Measurements from ENCODE around the gene HOXB1. TPM values are rescaled to one million over a fixed set of nuclear protein-coding genes. Genes with fewer than 3 reads are reported as not detected.

Gene HOXB1
- total RNA-seq, 2 donors from 2014 or later, result not detected

DNA sequence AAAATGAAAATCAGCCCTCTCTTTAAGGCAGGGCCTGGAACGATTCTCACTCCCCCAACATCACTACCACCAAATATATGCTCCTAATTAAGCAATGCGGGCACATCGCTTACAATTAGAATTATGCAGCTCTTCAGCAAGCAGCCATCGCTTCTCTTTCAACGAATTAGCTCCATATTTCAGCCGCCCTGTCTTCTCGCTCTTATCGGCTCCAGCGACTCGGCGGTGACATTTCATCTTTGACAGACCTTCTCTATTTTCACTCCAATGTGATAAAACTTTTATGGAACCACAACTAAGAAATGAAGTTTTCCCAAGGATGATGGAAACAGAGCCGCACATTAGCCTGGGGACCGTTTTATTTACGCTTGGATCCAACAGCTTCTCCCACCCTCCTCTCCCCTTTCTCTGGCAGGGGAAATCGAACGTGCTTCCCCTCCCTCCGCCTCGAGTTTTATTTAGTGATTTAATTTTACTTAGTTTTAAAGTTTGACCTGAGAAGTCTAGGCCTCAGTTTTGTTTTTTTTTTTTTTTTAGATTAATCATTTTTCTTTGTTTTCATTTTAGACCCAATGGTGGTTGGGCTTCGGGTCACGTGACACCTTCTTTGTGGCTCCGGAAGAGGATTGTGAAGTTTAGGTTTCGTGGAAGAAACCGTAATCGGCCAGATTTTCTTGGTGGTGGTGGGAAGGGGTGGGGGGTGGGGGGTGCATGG lies 17.2 kb upstream of the HOXB1 start:
- H3K36me3 ChIP-seq, result no peaks in the 10 kb centered on the region
- peak overlapping the region; percentile 87 for H3K27ac ChIP-seq
- H3K9me3 ChIP-seq, result no peaks in the 10 kb centered on the region
- TF ChIP-seq, protein P1, sequence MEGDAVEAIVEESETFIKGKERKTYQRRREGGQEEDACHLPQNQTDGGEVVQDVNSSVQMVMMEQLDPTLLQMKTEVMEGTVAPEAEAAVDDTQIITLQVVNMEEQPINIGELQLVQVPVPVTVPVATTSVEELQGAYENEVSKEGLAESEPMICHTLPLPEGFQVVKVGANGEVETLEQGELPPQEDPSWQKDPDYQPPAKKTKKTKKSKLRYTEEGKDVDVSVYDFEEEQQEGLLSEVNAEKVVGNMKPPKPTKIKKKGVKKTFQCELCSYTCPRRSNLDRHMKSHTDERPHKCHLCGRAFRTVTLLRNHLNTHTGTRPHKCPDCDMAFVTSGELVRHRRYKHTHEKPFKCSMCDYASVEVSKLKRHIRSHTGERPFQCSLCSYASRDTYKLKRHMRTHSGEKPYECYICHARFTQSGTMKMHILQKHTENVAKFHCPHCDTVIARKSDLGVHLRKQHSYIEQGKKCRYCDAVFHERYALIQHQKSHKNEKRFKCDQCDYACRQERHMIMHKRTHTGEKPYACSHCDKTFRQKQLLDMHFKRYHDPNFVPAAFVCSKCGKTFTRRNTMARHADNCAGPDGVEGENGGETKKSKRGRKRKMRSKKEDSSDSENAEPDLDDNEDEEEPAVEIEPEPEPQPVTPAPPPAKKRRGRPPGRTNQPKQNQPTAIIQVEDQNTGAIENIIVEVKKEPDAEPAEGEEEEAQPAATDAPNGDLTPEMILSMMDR (IDR thresholded peaks at IDR 0.05), result no peak
- H3K27me3 ChIP-seq, result no peaks in the 10 kb centered on the region
- H3K9ac ChIP-seq (ENCODE audit: low read depth in 2 of 2, low read length in 2 of 2), result peak overlapping the region; percentile 15 to 46
- peaks cover 7% of the 10 kb centered on the region for H3K4me1 ChIP-seq
- DNase-seq, result no peak
- H3K4me3 ChIP-seq, result peak overlapping the region; percentile 9
- intact Hi-C loops (cut with DNase I), result no loop called here

DNA sequence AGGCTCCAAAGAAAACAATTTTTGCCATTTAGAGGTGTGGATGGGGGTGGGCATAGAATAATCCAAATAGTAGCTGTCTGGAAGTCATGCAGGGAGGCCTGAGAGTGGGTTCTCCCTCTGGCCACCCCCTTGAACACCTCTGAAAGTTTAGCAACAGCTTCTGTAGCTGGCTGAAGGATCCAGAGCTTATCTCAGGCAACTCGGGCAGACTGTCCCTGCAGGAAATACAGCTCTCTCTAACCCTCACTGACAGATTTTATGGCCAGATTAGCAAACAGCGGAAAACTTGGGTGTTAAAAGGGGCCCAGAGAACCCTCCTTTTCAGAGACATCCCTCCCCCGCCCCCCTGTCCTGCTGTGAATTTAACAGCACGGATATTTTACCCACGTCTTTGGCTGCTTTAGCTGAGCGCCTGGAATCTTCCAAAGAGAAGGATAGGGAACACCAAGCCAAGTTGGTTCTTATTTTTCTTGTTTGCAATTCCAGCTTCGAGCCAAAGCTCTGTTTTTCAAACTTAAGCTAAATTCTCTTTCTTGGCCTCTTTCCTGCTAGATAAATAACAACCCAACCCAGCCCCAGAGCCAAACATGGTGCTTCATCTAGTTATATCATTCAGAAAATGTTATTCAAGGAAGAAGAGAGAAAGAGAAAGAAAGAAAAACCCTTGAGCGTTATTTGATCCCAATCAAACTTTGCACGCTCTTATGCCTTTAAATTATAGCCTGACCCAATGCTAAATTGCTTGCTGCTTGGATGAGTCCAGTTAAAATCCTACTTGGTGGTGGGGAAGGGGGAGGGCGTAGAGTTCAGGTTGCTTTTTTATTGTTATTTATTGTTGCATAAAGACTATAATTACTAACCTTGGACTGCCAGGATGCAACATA lies 16.4 kb upstream of the HOXB1 start:
- Histone ChIP-seq H3K9ac (ENCODE audit: low read depth in 2 of 2, low read length in 2 of 2) (peak overlapping the region; percentile 15 to 52), H3K4me1 (peaks cover 7% of the 10 kb centered on the region), H3K4me3 (peak overlapping the region; percentile 9), H3K9me3 (no peaks in the 10 kb centered on the region), H3K27ac (peak overlapping the region; percentile 87), H3K36me3 (no peaks in the 10 kb centered on the region), H3K27me3 (no peaks in the 10 kb centered on the region)
- TF ChIP-seq, protein P1 (IDR thresholded peaks at IDR 0.05), result no peak
- peak; percentile 61 for DNase-seq
- intact Hi-C loops (cut with DNase I), result no loop called here

DNA sequence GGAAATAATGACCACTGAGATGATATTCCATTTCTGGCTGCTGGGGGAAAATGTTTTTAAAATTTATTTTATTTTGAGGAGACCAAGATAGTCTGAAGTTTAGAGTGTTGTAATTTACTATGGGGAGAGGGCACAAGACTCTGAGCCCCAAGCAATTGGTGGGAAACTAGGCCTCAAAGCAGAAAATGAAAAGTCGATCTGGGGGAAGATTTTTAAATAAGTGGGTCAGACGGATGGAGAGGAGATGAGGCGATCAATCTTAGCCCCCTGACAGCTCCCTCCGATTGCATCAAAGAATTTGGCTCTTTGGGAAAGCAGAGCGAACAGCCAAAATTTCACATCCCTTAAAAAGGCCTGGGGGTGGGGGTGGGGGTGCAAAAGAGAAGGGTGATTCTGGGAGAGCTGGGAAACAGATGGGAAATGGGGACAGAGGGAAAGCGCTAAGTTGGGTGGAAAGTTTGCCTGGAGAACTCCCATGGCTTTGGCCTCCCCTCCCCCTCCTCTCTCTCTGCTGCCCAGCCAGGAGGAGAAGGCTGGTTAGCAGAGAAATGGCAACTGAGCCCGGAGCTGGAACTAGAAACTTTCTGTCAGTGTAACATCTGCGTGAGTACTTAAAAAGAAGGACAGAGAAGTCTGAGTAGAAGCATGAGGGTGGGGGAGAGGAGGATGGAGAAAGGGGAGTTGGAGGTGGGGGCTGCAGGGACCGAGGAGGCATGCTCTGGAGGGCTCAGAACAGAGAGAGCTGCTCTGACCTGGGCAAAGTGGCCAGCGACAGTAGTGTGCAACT lies 15.5 kb upstream of the HOXB1 start:
- H3K4me1 ChIP-seq, result peaks cover 7% of the 10 kb centered on the region

DNA sequence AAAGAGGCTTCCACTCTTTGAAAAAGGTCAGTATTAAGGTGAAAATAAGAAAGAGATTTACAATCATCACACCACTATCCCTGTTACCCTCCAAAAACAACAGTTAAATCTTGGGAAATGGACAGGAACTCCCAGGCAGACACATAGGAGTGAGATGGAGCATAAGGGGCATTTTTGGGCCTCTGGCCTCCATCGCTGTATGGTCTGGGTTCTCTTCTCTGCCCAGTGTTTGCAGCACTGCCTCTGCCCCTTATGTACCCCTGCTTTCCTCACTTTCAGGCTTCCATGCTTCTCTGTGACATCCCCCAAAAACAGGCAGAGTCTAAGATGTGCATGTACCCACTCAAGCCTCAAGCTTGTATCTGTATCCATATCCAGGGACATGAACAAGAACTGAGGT lies 14.7 kb upstream of the HOXB1 start:
- no peaks in the 10 kb centered on the region for H3K27me3 ChIP-seq

More for the DNA sequence above, 15.5 kb upstream of the HOXB1 start:
- no peak for DNase-seq
- H3K36me3 ChIP-seq, result no peaks in the 10 kb centered on the region
- peak overlapping the region; percentile 8 to 52 for H3K9ac ChIP-seq (ENCODE audit: low read depth in 2 of 2, low read length in 2 of 2)
- intact Hi-C loops (cut with DNase I), result no loop called here
- no peak overlapping the region for H3K4me3 ChIP-seq
- H3K9me3 ChIP-seq, result no peaks in the 10 kb centered on the region
- no peaks in the 10 kb centered on the region for H3K27me3 ChIP-seq
- TF ChIP-seq, protein P1 (IDR thresholded peaks at IDR 0.05), result no peak
- H3K27ac ChIP-seq, result peak overlapping the region; percentile 87

More for the DNA sequence above, 14.7 kb upstream of the HOXB1 start:
- Histone ChIP-seq H3K4me3 (no peak overlapping the region), H3K9ac (ENCODE audit: low read depth in 2 of 2, low read length in 2 of 2) (peak overlapping the region in 1 of 2 donors; percentile 59), H3K27ac (peak overlapping the region; percentile 87), H3K9me3 (no peaks in the 10 kb centered on the region), H3K4me1 (peaks cover 7% of the 10 kb centered on the region), H3K36me3 (no peaks in the 10 kb centered on the region)
- DNase-seq, result no peak
- TF ChIP-seq, protein P1 (IDR thresholded peaks at IDR 0.05), result no peak
- intact Hi-C loops (cut with DNase I), result no loop called here

Measured in colonic mucosa (tissue), 4 donors.